ENCODE data around the gene TRIM23.

TRIM23 gene
- total RNA-seq = 18.1 to 22.7 (median 22.1) reads per million in 3 donors

- peak within 1 kb of the TSS; percentile 90 for H3K27ac ChIP-seq (ENCODE audit: insufficient read depth, low read length, poor library complexity, severe bottlenecking)
- peak within 1 kb of the TSS; percentile 74 for H3K4me3 ChIP-seq (ENCODE audit: insufficient read depth, low read depth, low read length, poor library complexity, severe bottlenecking)
- peaks cover 9% of the 10 kb centered on the region for H3K4me1 ChIP-seq (ENCODE audit: control insufficient read depth, insufficient read depth, low read length, poor library complexity, severe bottlenecking)
- peak; percentile 82 to 89 (median 88) for DNase-seq
- H3K36me3 ChIP-seq (ENCODE audit: control insufficient read depth, insufficient read depth, low read length) = no peaks in the 10 kb centered on the region
- H3K27me3 ChIP-seq (replicated peaks; ENCODE audit: control insufficient read depth, insufficient read depth, low read length, poor library complexity, severe bottlenecking) = no peaks in the 10 kb centered on the region
- no peaks in the 10 kb centered on the region for H3K9me3 ChIP-seq (ENCODE audit: control insufficient read depth, low read length)
Observed at GRCh38 chr5:65624025-65624570, at the start of gene TRIM23. Gene TRIM23 (minus strand): TSS chr5:65624333. CDS start chr5:65624274, 59 bp downstream.

- Histone ChIP-seq H3K9me3 (ENCODE audit: control insufficient read depth, low read length) (no peaks in the 10 kb centered on the region), H3K27ac (ENCODE audit: insufficient read depth, low read length, poor library complexity, severe bottlenecking) (no peak overlapping the region), H3K4me3 (ENCODE audit: insufficient read depth, low read depth, low read length, poor library complexity, severe bottlenecking) (no peak overlapping the region), H3K27me3 (replicated peaks; ENCODE audit: control insufficient read depth, insufficient read depth, low read length, poor library complexity, severe bottlenecking) (no peaks in the 10 kb centered on the region), H3K4me1 (ENCODE audit: control insufficient read depth, insufficient read depth, low read length, poor library complexity, severe bottlenecking) (no peaks in the 10 kb centered on the region), H3K36me3 (ENCODE audit: control insufficient read depth, insufficient read depth, low read length) (peaks cover 69% of the 10 kb centered on the region)
- no peak for DNase-seq
Observed at GRCh38 chr5:65672796-65673195, 48.7 kb upstream of the TRIM23 start.

GRCh38 chr5:65668696-65669095 lies 44.6 kb upstream of the TRIM23 start:
- Histone ChIP-seq H3K27me3 (replicated peaks; ENCODE audit: control insufficient read depth, insufficient read depth, low read length, poor library complexity, severe bottlenecking) (no peaks in the 10 kb centered on the region), H3K36me3 (ENCODE audit: control insufficient read depth, insufficient read depth, low read length) (peaks cover 56% of the 10 kb centered on the region), H3K27ac (ENCODE audit: insufficient read depth, low read length, poor library complexity, severe bottlenecking) (no peak overlapping the region), H3K4me3 (ENCODE audit: insufficient read depth, low read depth, low read length, poor library complexity, severe bottlenecking) (no peak overlapping the region), H3K4me1 (ENCODE audit: control insufficient read depth, insufficient read depth, low read length, poor library complexity, severe bottlenecking) (no peaks in the 10 kb centered on the region), H3K9me3 (ENCODE audit: control insufficient read depth, low read length) (no peaks in the 10 kb centered on the region)
- DNase-seq = no peak

- no peaks in the 10 kb centered on the region for H3K27me3 ChIP-seq (replicated peaks; ENCODE audit: control insufficient read depth, insufficient read depth, low read length, poor library complexity, severe bottlenecking)
- no peaks in the 10 kb centered on the region for H3K4me1 ChIP-seq (ENCODE audit: control insufficient read depth, insufficient read depth, low read length, poor library complexity, severe bottlenecking)
- H3K36me3 ChIP-seq (ENCODE audit: control insufficient read depth, insufficient read depth, low read length) = peaks cover 25% of the 10 kb centered on the region
- H3K4me3 ChIP-seq (ENCODE audit: insufficient read depth, low read depth, low read length, poor library complexity, severe bottlenecking) = no peak overlapping the region
- no peaks in the 10 kb centered on the region for H3K9me3 ChIP-seq (ENCODE audit: control insufficient read depth, low read length)
- H3K27ac ChIP-seq (ENCODE audit: insufficient read depth, low read length, poor library complexity, severe bottlenecking) = no peak overlapping the region
- DNase-seq = no peak
Observed at GRCh38 chr5:65663804-65664521, 39.8 kb upstream of the TRIM23 start.

- no peak overlapping the region for H3K27ac ChIP-seq (ENCODE audit: insufficient read depth, low read length, poor library complexity, severe bottlenecking)
- H3K4me1 ChIP-seq (ENCODE audit: control insufficient read depth, insufficient read depth, low read length, poor library complexity, severe bottlenecking) = no peaks in the 10 kb centered on the region
- no peak for DNase-seq
- H3K27me3 ChIP-seq (replicated peaks; ENCODE audit: control insufficient read depth, insufficient read depth, low read length, poor library complexity, severe bottlenecking) = no peaks in the 10 kb centered on the region
- H3K4me3 ChIP-seq (ENCODE audit: insufficient read depth, low read depth, low read length, poor library complexity, severe bottlenecking) = no peak overlapping the region
- H3K36me3 ChIP-seq (ENCODE audit: control insufficient read depth, insufficient read depth, low read length) = peaks cover 9% of the 10 kb centered on the region
- no peaks in the 10 kb centered on the region for H3K9me3 ChIP-seq (ENCODE audit: control insufficient read depth, low read length)
Observed at GRCh38 chr5:65654713-65655112, 30.6 kb upstream of the TRIM23 start.

GRCh38 chr5:65651144-65651543 lies 27.0 kb upstream of the TRIM23 start:
- DNase-seq = no peak
- Histone ChIP-seq H3K9me3 (ENCODE audit: control insufficient read depth, low read length) (no peaks in the 10 kb centered on the region), H3K4me3 (ENCODE audit: insufficient read depth, low read depth, low read length, poor library complexity, severe bottlenecking) (no peak overlapping the region), H3K4me1 (ENCODE audit: control insufficient read depth, insufficient read depth, low read length, poor library complexity, severe bottlenecking) (no peaks in the 10 kb centered on the region), H3K27ac (ENCODE audit: insufficient read depth, low read length, poor library complexity, severe bottlenecking) (no peak overlapping the region), H3K27me3 (replicated peaks; ENCODE audit: control insufficient read depth, insufficient read depth, low read length, poor library complexity, severe bottlenecking) (no peaks in the 10 kb centered on the region), H3K36me3 (ENCODE audit: control insufficient read depth, insufficient read depth, low read length) (peaks cover 13% of the 10 kb centered on the region)

GRCh38 chr5:65647941-65648340 lies 23.8 kb upstream of the TRIM23 start:
- Histone ChIP-seq H3K4me3 (ENCODE audit: insufficient read depth, low read depth, low read length, poor library complexity, severe bottlenecking) (no peak overlapping the region), H3K27me3 (replicated peaks; ENCODE audit: control insufficient read depth, insufficient read depth, low read length, poor library complexity, severe bottlenecking) (no peaks in the 10 kb centered on the region), H3K9me3 (ENCODE audit: control insufficient read depth, low read length) (no peaks in the 10 kb centered on the region), H3K36me3 (ENCODE audit: control insufficient read depth, insufficient read depth, low read length) (peaks cover 13% of the 10 kb centered on the region), H3K27ac (ENCODE audit: insufficient read depth, low read length, poor library complexity, severe bottlenecking) (no peak overlapping the region), H3K4me1 (ENCODE audit: control insufficient read depth, insufficient read depth, low read length, poor library complexity, severe bottlenecking) (no peaks in the 10 kb centered on the region)
- DNase-seq = no peak

GRCh38 chr5:65646938-65647337 lies 22.8 kb upstream of the TRIM23 start:
- H3K4me1 ChIP-seq (ENCODE audit: control insufficient read depth, insufficient read depth, low read length, poor library complexity, severe bottlenecking) = no peaks in the 10 kb centered on the region

GRCh38 chr5:65640240-65640639 lies 16.1 kb upstream of the TRIM23 start:
- Histone ChIP-seq H3K36me3 (ENCODE audit: control insufficient read depth, insufficient read depth, low read length) (peaks cover 19% of the 10 kb centered on the region), H3K4me3 (ENCODE audit: insufficient read depth, low read depth, low read length, poor library complexity, severe bottlenecking) (no peak overlapping the region), H3K27ac (ENCODE audit: insufficient read depth, low read length, poor library complexity, severe bottlenecking) (no peak overlapping the region), H3K27me3 (replicated peaks; ENCODE audit: control insufficient read depth, insufficient read depth, low read length, poor library complexity, severe bottlenecking) (no peaks in the 10 kb centered on the region), H3K4me1 (ENCODE audit: control insufficient read depth, insufficient read depth, low read length, poor library complexity, severe bottlenecking) (no peaks in the 10 kb centered on the region), H3K9me3 (ENCODE audit: control insufficient read depth, low read length) (no peaks in the 10 kb centered on the region)
- DNase-seq = no peak

More at GRCh38 chr5:65646938-65647337, 22.8 kb upstream of the TRIM23 start:
- H3K36me3 ChIP-seq (ENCODE audit: control insufficient read depth, insufficient read depth, low read length) = peaks cover 13% of the 10 kb centered on the region
- no peaks in the 10 kb centered on the region for H3K9me3 ChIP-seq (ENCODE audit: control insufficient read depth, low read length)
- H3K4me3 ChIP-seq (ENCODE audit: insufficient read depth, low read depth, low read length, poor library complexity, severe bottlenecking) = no peak overlapping the region
- DNase-seq = no peak
- no peak overlapping the region for H3K27ac ChIP-seq (ENCODE audit: insufficient read depth, low read length, poor library complexity, severe bottlenecking)
- no peaks in the 10 kb centered on the region for H3K27me3 ChIP-seq (replicated peaks; ENCODE audit: control insufficient read depth, insufficient read depth, low read length, poor library complexity, severe bottlenecking)

GRCh38 chr5:65630981-65631380 lies 6.8 kb upstream of the TRIM23 start:
- Histone ChIP-seq H3K27me3 (replicated peaks; ENCODE audit: control insufficient read depth, insufficient read depth, low read length, poor library complexity, severe bottlenecking) (no peaks in the 10 kb centered on the region), H3K4me1 (ENCODE audit: control insufficient read depth, insufficient read depth, low read length, poor library complexity, severe bottlenecking) (peaks cover 2% of the 10 kb centered on the region), H3K27ac (ENCODE audit: insufficient read depth, low read length, poor library complexity, severe bottlenecking) (no peak overlapping the region), H3K4me3 (ENCODE audit: insufficient read depth, low read depth, low read length, poor library complexity, severe bottlenecking) (no peak overlapping the region), H3K9me3 (ENCODE audit: control insufficient read depth, low read length) (no peaks in the 10 kb centered on the region), H3K36me3 (ENCODE audit: control insufficient read depth, insufficient read depth, low read length) (peaks cover 11% of the 10 kb centered on the region)
- no peak for DNase-seq

Data from effector memory CD4-positive, alpha-beta T cell (primary cell).